K562 (cell line): Measurements from ENCODE around the gene PNPLA8. TPM values are rescaled to one million over a fixed set of nuclear protein-coding genes. Genes with fewer than 3 reads are reported as not detected.

Experiments used
- CEBPB ChIP-seq: fragments of 450-650 bp; IDR thresholded peaks from 2 replicates; pipeline ENCODE4 v1.6.1; 2016; ENCODE audit warnings: missing genetic modification characterization, missing compliant biosample characterization
- ELF1 ChIP-seq: fragments of 200-800 bp; sonication (Bioruptor generic); IDR thresholded peaks from 2 replicates; pipeline ENCODE4 v1.6.1; 2016; ENCODE audit warnings: missing genetic modification characterization, missing compliant biosample characterization
- ERF ChIP-seq: fragments of 450-650 bp; formaldehyde crosslinking; IDR thresholded peaks from 2 replicates; pipeline ENCODE4 v1.4.0; 2020; ENCODE audit warnings: mild to moderate bottlenecking, mixed read lengths
- GABPA ChIP-seq: fragments of 200-800 bp; sonication (Bioruptor generic); conservative IDR thresholded peaks from 2 replicates; pipeline ENCODE4 v1.6.1; 2016; ENCODE audit warnings: low read depth, missing genetic modification characterization, missing compliant biosample characterization
- GTF2E2 ChIP-seq: fragments of 200-800 bp; sonication (Bioruptor generic); IDR thresholded peaks from 2 replicates; pipeline ENCODE4 v1.6.1; 2016; ENCODE audit warnings: missing genetic modification characterization, missing compliant biosample characterization
- HNRNPLL ChIP-seq: fragments of 200-400 bp; formaldehyde crosslinking; IDR thresholded peaks from 2 replicates; pipeline ENCODE4 v1.6.1; 2017; ENCODE audit warnings: low read length, low read depth, mild to moderate bottlenecking; ENCODE audit not compliant: poor library complexity, severe bottlenecking
- HNRNPUL1 ChIP-seq: fragments of 200-400 bp; formaldehyde crosslinking; IDR thresholded peaks from 2 replicates; pipeline ENCODE4 v1.6.1; 2017; ENCODE audit warnings: low read length
- KLF13 ChIP-seq: fragments of 450-650 bp; IDR thresholded peaks from 2 replicates; pipeline ENCODE4 v1.6.1; 2016; ENCODE audit warnings: missing genetic modification characterization, low read depth, mild to moderate bottlenecking, missing compliant biosample characterization, moderate library complexity, borderline replicate concordance
- NCOA1 ChIP-seq: fragments of 450-650 bp; IDR thresholded peaks from 2 replicates; pipeline ENCODE4 v1.6.1; 2016; ENCODE audit warnings: low read depth
- RB1 ChIP-seq: fragments of 450-650 bp; IDR thresholded peaks from 2 replicates; pipeline ENCODE4 v1.6.1; 2017; ENCODE audit warnings: low read depth, mild to moderate bottlenecking
- RBFOX2 ChIP-seq: fragments of 200-400 bp; formaldehyde crosslinking; IDR thresholded peaks from 2 replicates; pipeline ENCODE4 v1.6.1; 2017; ENCODE audit warnings: low read depth, mild to moderate bottlenecking, low read length, moderate library complexity
- SMAD2 ChIP-seq: fragments of 150-350 bp; IDR thresholded peaks from 2 replicates; pipeline ENCODE4 v1.6.1; 2014; ENCODE audit warnings: low read depth, mild to moderate bottlenecking, low read length
- TFAP4 ChIP-seq: sonication (generic); formaldehyde crosslinking; IDR thresholded peaks from 2 replicates; pipeline ENCODE4 v1.8.0; 2022; ENCODE audit warnings: missing genetic modification reagents, mild to moderate bottlenecking, moderate library complexity, borderline replicate concordance
- XRCC5 ChIP-seq: fragments of 200-400 bp; formaldehyde crosslinking; IDR thresholded peaks from 2 replicates; pipeline ENCODE4 v1.6.1; 2017; ENCODE audit warnings: low read depth, mild to moderate bottlenecking, low read length
- ZNF324 ChIP-seq: fragments of 250-450 bp; sonication (Bioruptor Pico); IDR thresholded peaks from 2 replicates; pipeline ENCODE4 v1.4.0; 2020; ENCODE audit warnings: mild to moderate bottlenecking
- ZNF449 ChIP-seq: fragments of 250-450 bp; sonication (Bioruptor Pico); IDR thresholded peaks from 2 replicates; pipeline ENCODE4 v1.8.0; 2022; ENCODE audit warnings: moderate library complexity, mild to moderate bottlenecking, inconsistent platforms
- ZNF507 ChIP-seq: conservative IDR thresholded peaks from 2 replicates; pipeline ENCODE4 v1.6.1; 2017; ENCODE audit warnings: missing genetic modification characterization, missing compliant biosample characterization
- ZNF639 ChIP-seq, 2 experiments: fragments of 200-800 bp in 1 of 2; sonication (Bioruptor generic) in 1 of 2; sonication (generic) in 1 of 2; formaldehyde crosslinking in 1 of 2; IDR thresholded peaks in 1 of 2; conservative IDR thresholded peaks in 1 of 2; 2 replicates each; pipeline versions ENCODE4 v1.5.0 to v1.6.1; 2016 to 2020; ENCODE audit warnings: missing compliant biosample characterization in 1 of 2, missing genetic modification characterization in 1 of 2, missing genetic modification reagents in 1 of 2
- ZNF695 ChIP-seq: fragments of 450-650 bp; formaldehyde crosslinking; IDR thresholded peaks from 2 replicates; pipeline ENCODE4 v1.4.0; 2020; ENCODE audit warnings: mild to moderate bottlenecking, moderate library complexity
- ZNF699 ChIP-seq: fragments of 250-450 bp; sonication (Bioruptor Pico); IDR thresholded peaks from 2 replicates; pipeline ENCODE4 v1.8.0; 2021; ENCODE audit warnings: mild to moderate bottlenecking, moderate library complexity; ENCODE audit not compliant: insufficient replicate concordance
- polyA plus RNA-seq, 8 experiments: library from polyadenylated mRNA; depleted of rRNA in 4 of 8; stranded (reverse) in 5 of 8; unstranded in 3 of 8; fragments of >200 nt; fragmentation: Nextera tagmentation in 2 of 8; fragmentation: Illumina TruSeq in 1 of 8; extraction: Ambion mirVana in 2 of 8; extraction: Trizol in 1 of 8; gene quantifications; 2 replicates each; pipeline versions ENCODE4 v1.2.1 to v1.2.3, GENCODE V29; 2011 to 2014; ENCODE audit warnings: inconsistent platforms in 1 of 8, missing spikeins in 1 of 8
- total RNA-seq, 7 experiments: library from RNA; depleted of rRNA in 6 of 7; stranded (reverse); fragments of >200 nt in 6 of 7; fragmentation: Illumina TruSeq in 2 of 7; extraction: Trizol in 2 of 7; gene quantifications; 2 replicates each; pipeline versions ENCODE4 v1.2.1 to v1.2.3, GENCODE V29; 2011 to 2021; ENCODE audit warnings: low replicate concordance in 1 of 7
- TF ChIP-seq, protein P1 (sequence below): fragments of 450-650 bp; IDR thresholded peaks from 2 replicates; pipeline ENCODE4 v1.6.1; 2016
- TF ChIP-seq, protein P2 (sequence below): fragments of 450-650 bp; formaldehyde crosslinking; IDR thresholded peaks from 2 replicates; pipeline ENCODE4 v1.4.0; 2022; ENCODE audit warnings: mild to moderate bottlenecking, moderate library complexity

PNPLA8 gene
- total and polyA plus RNA-seq, 9 of the 15 experiments (the other 6 are each of a cell fraction or from before 2014, with no cell fraction given) = 12.8 to 27.6 (median 16.3) TPM

- peak; percentile 73; the same call in 1 of the 2 replicates for TF ChIP-seq ELF1 (tag)
- TF ChIP-seq ZNF507 (tag) = no peak
- peak; percentile 96 for TF ChIP-seq GABPA (tag)
- no peak for TF ChIP-seq HNRNPUL1
- TF ChIP-seq RB1 = peak; percentile 98
- TF ChIP-seq ZNF324 = peak; percentile 56; the same call in 1 of the 2 replicates
- TF ChIP-seq, protein P1, sequence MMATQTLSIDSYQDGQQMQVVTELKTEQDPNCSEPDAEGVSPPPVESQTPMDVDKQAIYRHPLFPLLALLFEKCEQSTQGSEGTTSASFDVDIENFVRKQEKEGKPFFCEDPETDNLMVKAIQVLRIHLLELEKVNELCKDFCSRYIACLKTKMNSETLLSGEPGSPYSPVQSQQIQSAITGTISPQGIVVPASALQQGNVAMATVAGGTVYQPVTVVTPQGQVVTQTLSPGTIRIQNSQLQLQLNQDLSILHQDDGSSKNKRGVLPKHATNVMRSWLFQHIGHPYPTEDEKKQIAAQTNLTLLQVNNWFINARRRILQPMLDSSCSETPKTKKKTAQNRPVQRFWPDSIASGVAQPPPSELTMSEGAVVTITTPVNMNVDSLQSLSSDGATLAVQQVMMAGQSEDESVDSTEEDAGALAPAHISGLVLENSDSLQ = peak; percentile 99
- TF ChIP-seq XRCC5 = peak; percentile 59
- peak; percentile 98 for TF ChIP-seq RBFOX2
- TF ChIP-seq SMAD2 = no peak
- peak; percentile 99 for TF ChIP-seq CEBPB (tag)
- peak; percentile 78; the same call in 1 of the 2 replicates for TF ChIP-seq NCOA1
- TF ChIP-seq GTF2E2 (tag) = peak; percentile 95
- peak in 1 of 2 experiments; percentile 73; a peak in 2 of 4 replicates for TF ChIP-seq ZNF639 (CRISPR knock-in tag; conservative IDR thresholded peaks at IDR 0.05 in 1 of 2, IDR thresholded peaks at IDR 0.05 in 1 of 2)
- peak; percentile 87; the same call in 1 of the 2 replicates for TF ChIP-seq ERF
- 0 out of 2 replicates have a peak, but pooled peaks have one; percentile 46 for TF ChIP-seq ZNF449 (CRISPR knock-in tag)
- TF ChIP-seq ZNF699 (CRISPR knock-in tag) = no peak
- TF ChIP-seq, protein P2, sequence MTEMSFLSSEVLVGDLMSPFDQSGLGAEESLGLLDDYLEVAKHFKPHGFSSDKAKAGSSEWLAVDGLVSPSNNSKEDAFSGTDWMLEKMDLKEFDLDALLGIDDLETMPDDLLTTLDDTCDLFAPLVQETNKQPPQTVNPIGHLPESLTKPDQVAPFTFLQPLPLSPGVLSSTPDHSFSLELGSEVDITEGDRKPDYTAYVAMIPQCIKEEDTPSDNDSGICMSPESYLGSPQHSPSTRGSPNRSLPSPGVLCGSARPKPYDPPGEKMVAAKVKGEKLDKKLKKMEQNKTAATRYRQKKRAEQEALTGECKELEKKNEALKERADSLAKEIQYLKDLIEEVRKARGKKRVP = peak; percentile 42; the same call in 1 of the 2 replicates
- TF ChIP-seq TFAP4 (CRISPR knock-in tag) = peak; percentile 100
- no peak for TF ChIP-seq ZNF695 (CRISPR knock-in tag)
- 0 out of 2 replicates have a peak, but pooled peaks have one; percentile 23 for TF ChIP-seq KLF13 (tag)
- TF ChIP-seq HNRNPLL = peak; percentile 94
These were observed at the start of gene PNPLA8 (continued) for GRCh38 chr7:108525985-108526767.
